SK-N-SH (cell line): Measurements from ENCODE around the gene EDEM2. TPM values are rescaled to one million over a fixed set of nuclear protein-coding genes. Genes with fewer than 3 reads are reported as not detected.
"Not testable (repeated sequence)": the region's sequence is repeated elsewhere in the genome, so short reads cannot be mapped to it uniquely, and the experiment has no call there.

Experiments used
- CTCF ChIA-PET: fragments of 300-600, 350-600 bp; formaldehyde crosslinking; extraction: SDS; loops from one replicate; lab custom pipeline; 2021; lab: Yijun Ruan, JAX
- POLR2A ChIA-PET: fragments of 350-600 bp; sonication (Branson Sonifier 250); formaldehyde crosslinking; extraction: SDS; loops from one replicate; lab custom pipeline; 2020; ENCODE audit warnings: antibody characterized with exemption, inconsistent platforms; lab: Yijun Ruan, JAX
- DNase-seq: peaks from one replicate; pipeline ENCODE4 v3.0.0; 2012
- H2AFZ ChIP-seq: fragments of 200-600 bp; sonication (generic); 2 replicates; pipeline ENCODE4 v1.8.1; 2016; ENCODE audit warnings: antibody characterized with exemption, mild to moderate bottlenecking, low read depth
- H3F3A ChIP-seq: fragments of 200-600 bp; sonication (generic); replicated peaks from 2 replicates; pipeline ENCODE3; 2016; ENCODE audit warnings: antibody characterized with exemption, mild to moderate bottlenecking; ENCODE audit not compliant: insufficient read depth
- H3K27ac ChIP-seq, 2 experiments: fragments of 200-500 bp in 1 of 2; fragments of 200-600 bp in 1 of 2; sonication (Bioruptor generic) in 1 of 2; sonication (generic), shearing (Covaris generic) in 1 of 2; 2 replicates each; pipeline versions ENCODE4 v1.5.1 to v1.6.1; 2014 to 2016; ENCODE audit warnings: low read depth in 2 of 2, inconsistent platforms in 1 of 2, low read length in 1 of 2, mild to moderate bottlenecking in 1 of 2, mixed read lengths in 1 of 2
- H3K27me3 ChIP-seq: fragments of 200-600 bp; sonication (generic), shearing (Covaris generic); 2 replicates; pipeline ENCODE4 v1.6.1; 2016; ENCODE audit warnings: mixed run types; ENCODE audit not compliant: insufficient read depth
- H3K36me3 ChIP-seq, 2 experiments: fragments of 200-500 bp in 1 of 2; fragments of 200-600 bp in 1 of 2; sonication (Bioruptor generic) in 1 of 2; sonication (generic) in 1 of 2; replicated peaks in 1 of 2; 2 replicates each; pipeline versions ENCODE3 to v1.5.1; 2014 to 2016; ENCODE audit warnings: low read length in 1 of 2, mild to moderate bottlenecking in 1 of 2; ENCODE audit not compliant: insufficient read depth in 2 of 2, control insufficient read depth in 1 of 2
- H3K4me1 ChIP-seq, 2 experiments: fragments of 200-500 bp in 1 of 2; fragments of 200-600 bp in 1 of 2; sonication (Bioruptor generic) in 1 of 2; sonication (generic), shearing (Covaris generic) in 1 of 2; 2 replicates each; pipeline versions ENCODE4 v1.5.1 to v1.6.1; 2014 to 2016; ENCODE audit warnings: low read depth in 1 of 2, low read length in 1 of 2, mixed run types in 1 of 2; ENCODE audit not compliant: insufficient read depth in 2 of 2, control insufficient read depth in 1 of 2
- H3K4me2 ChIP-seq: fragments of 200-600 bp; sonication (generic), shearing (Covaris generic); 2 replicates; pipeline ENCODE4 v1.6.1; 2017; ENCODE audit warnings: mixed run types
- H3K4me3 ChIP-seq, 2 experiments: fragments of 200-500 bp in 1 of 2; fragments of 200-600 bp in 1 of 2; sonication (Bioruptor generic) in 1 of 2; sonication (generic), shearing (Covaris generic) in 1 of 2; 2 replicates each; pipeline versions ENCODE4 v1.5.1 to v1.8.1; 2014 to 2016; ENCODE audit warnings: low read depth in 2 of 2, inconsistent platforms in 1 of 2, low read length in 1 of 2, mild to moderate bottlenecking in 1 of 2, mixed read lengths in 1 of 2, moderate library complexity in 1 of 2
- H3K79me2 ChIP-seq: fragments of 200-600 bp; sonication (generic); 2 replicates; pipeline ENCODE4 v1.8.1; 2017; ENCODE audit warnings: mild to moderate bottlenecking; ENCODE audit not compliant: insufficient read depth
- H3K9ac ChIP-seq: fragments of 200-600 bp; sonication (generic); 2 replicates; pipeline ENCODE4 v1.6.1; 2017; ENCODE audit warnings: mixed run types
- H3K9me2 ChIP-seq: fragments of 200-600 bp; sonication (generic); 2 replicates; pipeline ENCODE4 v1.6.1; 2017; ENCODE audit warnings: mixed run types
- H3K9me3 ChIP-seq: fragments of 200-600 bp; sonication (generic); 2 replicates; pipeline ENCODE4 v1.6.1; 2017; ENCODE audit warnings: mixed run types, mild to moderate bottlenecking, moderate library complexity
- H4K20me1 ChIP-seq: fragments of 200-600 bp; sonication (generic); 2 replicates; pipeline ENCODE4 v1.6.1; 2017; ENCODE audit warnings: mild to moderate bottlenecking, mixed run types; ENCODE audit not compliant: insufficient read depth
- FOSL2 ChIP-seq: IDR thresholded peaks from 2 replicates; pipeline ENCODE4 v1.4.0; 2012; ENCODE audit warnings: low read depth, mild to moderate bottlenecking, moderate library complexity, borderline replicate concordance
- IRF3 ChIP-seq: fragments of 150-350 bp; IDR thresholded peaks from 2 replicates; pipeline ENCODE4 v1.6.1; 2016; ENCODE audit warnings: mild to moderate bottlenecking, low read depth, low read length
- JUND ChIP-seq: IDR thresholded peaks from 2 replicates; pipeline ENCODE4 v1.4.0; 2012
- RAD21 ChIP-seq: IDR thresholded peaks from 2 replicates; pipeline ENCODE4 v1.6.1; 2012; ENCODE audit warnings: mild to moderate bottlenecking, low read length
- RCOR1 ChIP-seq: fragments of 150-350 bp; IDR thresholded peaks from 2 replicates; pipeline ENCODE4 v1.6.1; 2017; ENCODE audit warnings: antibody characterized with exemption, low read length
- SIN3A ChIP-seq: IDR thresholded peaks from 2 replicates; pipeline ENCODE4 v1.6.1; 2012; ENCODE audit warnings: low read depth, mild to moderate bottlenecking, low read length, moderate library complexity, borderline replicate concordance
- WGBS: methylation state at CpG from one replicate; pipeline ENCODE4 v1.1.6; 2017; ENCODE audit warnings: low lambda C conversion rate; 5-methylcytosine and 5-hydroxymethylcytosine counted together
- polyA plus RNA-seq, 3 experiments: library from polyadenylated mRNA; depleted of rRNA; stranded (reverse); fragments of >200 nt; gene quantifications; 2 replicates each; pipeline ENCODE4 v1.2.3, GENCODE V29; 2012

The EDEM2 gene
- polyA plus RNA-seq, 1 of the 3 experiments (the other 2 are of a cell fraction): 34.3 TPM

- H3K4me3 ChIP-seq, H3K27ac ChIP-seq, H3K4me1 ChIP-seq, H3K27me3 ChIP-seq, CTCF ChIA-PET, H2AFZ ChIP-seq, H3K9me3 ChIP-seq, POLR2A ChIA-PET, DNase-seq, H3K9ac ChIP-seq, H3K4me2 ChIP-seq, H3K9me2 ChIP-seq: not testable (repeated sequence)
- H3F3A ChIP-seq: peaks cover 12% of the 10 kb centered on the region
- H4K20me1 ChIP-seq: peaks cover 70% of the 10 kb centered on the region
- H3K79me2 ChIP-seq: peaks cover 94% of the 10 kb centered on the region
- H3K36me3 ChIP-seq: peaks cover 17 to 45% of the 10 kb centered on the region in 2 experiments
- WGBS: 92% methylated on average over 5 of the region's 5 CpGs
Observed at GRCh38 chr20:35080348-35080642, 66.8 kb downstream of the EDEM2 start.

GRCh38 chr20:35079472-35080347 is 67.4 kb downstream of the EDEM2 start:
- ChIA-PET POLR2A (no interaction called here), CTCF (no interaction called here)
- WGBS: 90% methylated on average over 8 of the region's 8 CpGs
- Histone ChIP-seq H3K4me3 (no peak overlapping the region), H3K79me2 (peaks cover 93% of the 10 kb centered on the region), H3K27me3 (no peaks in the 10 kb centered on the region), H3K9ac (no peak overlapping the region), H3K9me3 (no peaks in the 10 kb centered on the region), H3F3A (peaks cover 6% of the 10 kb centered on the region), H3K9me2 (no peaks in the 10 kb centered on the region), H3K27ac (no peak overlapping the region), H3K4me2 (no peak overlapping the region), H3K36me3 (peaks cover 17 to 39% of the 10 kb centered on the region in 2 experiments), H2AFZ (no peak overlapping the region), H4K20me1 (peaks cover 64% of the 10 kb centered on the region), H3K4me1 (no peaks in the 10 kb centered on the region)
- TF ChIP-seq RAD21: no peak
- TF ChIP-seq RCOR1: no peak
- no peak for DNase-seq

GRCh38 chr20:35077872-35078271 is 69.3 kb downstream of the EDEM2 start:
- Histone ChIP-seq H3K36me3 (peaks cover 17 to 38% of the 10 kb centered on the region in 2 experiments), H3K79me2 (peaks cover 96% of the 10 kb centered on the region), H3K27me3 (no peaks in the 10 kb centered on the region), H3K9me3 (no peaks in the 10 kb centered on the region), H4K20me1 (peaks cover 49% of the 10 kb centered on the region), H3K4me2 (no peak overlapping the region), H3K4me3 (no peak overlapping the region), H3K4me1 (no peaks in the 10 kb centered on the region), H3F3A (no peaks in the 10 kb centered on the region), H3K9me2 (no peaks in the 10 kb centered on the region), H2AFZ (no peak overlapping the region), H3K27ac (no peak overlapping the region), H3K9ac (no peak overlapping the region)
- WGBS: 94% methylated on average over 5 of the region's 5 CpGs
- ChIA-PET POLR2A (no interaction called here), CTCF (interaction anchor here (1.2 to 2.1 kb wide), 3 partner anchors 14 to 204 kb away, joined by 3 to 6 read pairs (median 4); partner anchors contain the start of gene TRPC4AP)
- DNase-seq: no peak
- TF ChIP-seq SIN3A (no peak), JUND (no peak), IRF3 (no peak), FOSL2 (no peak)
